Omental fat pad (tissue), 4 donors: Measurements from ENCODE around the gene LIAS. TPM values are rescaled to one million over a fixed set of nuclear protein-coding genes. Genes with fewer than 3 reads are reported as not detected.

Source experiments
- ATAC-seq: fragments of 150-250 bp; one replicate; pipeline ENCODE4 v1.9.1; 2016; ENCODE audit warnings: mild to moderate bottlenecking, moderate library complexity; ENCODE audit not compliant: low FRiP score
- DNase-seq: peaks from one replicate; pipeline ENCODE4 v3.0.0-alpha.2; 2019; ENCODE audit warnings: low spot score
- CTCF ChIP-seq, 3 donors: fragments of 450-650 bp; IDR thresholded peaks; one replicate each; pipeline ENCODE4 v1.5.1; 2016 to 2017; ENCODE audit warnings: antibody characterized with exemption in 3 of 3, mild to moderate bottlenecking in 3 of 3, moderate library complexity in 2 of 3
- small RNA-seq: library from RNA; depleted of rRNA; stranded (forward); fragments of <200 nt; gene quantifications from one replicate; pipeline ENCODE3, GENCODE V24; 2016
- total RNA-seq, 4 donors: library from RNA; depleted of rRNA; stranded (reverse); fragments of >200 nt; gene quantifications; one replicate each; pipeline ENCODE4 v1.1.0, GENCODE V29; 2016

LIAS gene
- total RNA-seq, 4 donors from 2014 or later = 5.2 to 25.2 (median 10.4) TPM

DNA sequence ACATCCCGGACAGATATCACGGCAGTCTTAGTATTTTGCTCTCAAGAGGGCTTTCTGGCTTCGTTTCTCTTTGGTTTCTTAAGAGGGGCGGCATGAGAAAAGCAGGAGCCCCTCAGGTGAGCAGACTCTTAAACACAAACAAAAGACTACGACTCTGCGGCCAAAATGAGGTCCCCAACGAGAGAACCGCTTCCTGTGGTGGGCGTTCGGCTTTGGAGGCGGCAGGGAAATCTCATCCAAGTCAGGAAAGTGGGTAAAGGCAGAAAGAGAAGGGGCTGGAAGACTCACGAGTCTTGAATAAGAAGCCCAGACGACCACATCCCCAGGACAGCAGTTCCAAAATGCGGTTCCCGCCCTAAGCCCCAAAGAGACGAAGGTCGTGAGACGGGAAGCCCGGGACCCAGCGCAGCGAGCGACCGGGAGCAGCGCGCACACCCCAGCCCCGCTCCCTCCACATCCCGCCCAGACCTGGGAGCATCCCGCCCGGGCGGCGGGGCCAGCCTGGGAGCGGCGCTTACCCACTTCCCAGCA lies 68.0 kb downstream of the LIAS start:
- ATAC-seq (no peak), DNase-seq (no peak)
- no peak for TF ChIP-seq CTCF (IDR thresholded peaks at IDR 0.05)

DNA sequence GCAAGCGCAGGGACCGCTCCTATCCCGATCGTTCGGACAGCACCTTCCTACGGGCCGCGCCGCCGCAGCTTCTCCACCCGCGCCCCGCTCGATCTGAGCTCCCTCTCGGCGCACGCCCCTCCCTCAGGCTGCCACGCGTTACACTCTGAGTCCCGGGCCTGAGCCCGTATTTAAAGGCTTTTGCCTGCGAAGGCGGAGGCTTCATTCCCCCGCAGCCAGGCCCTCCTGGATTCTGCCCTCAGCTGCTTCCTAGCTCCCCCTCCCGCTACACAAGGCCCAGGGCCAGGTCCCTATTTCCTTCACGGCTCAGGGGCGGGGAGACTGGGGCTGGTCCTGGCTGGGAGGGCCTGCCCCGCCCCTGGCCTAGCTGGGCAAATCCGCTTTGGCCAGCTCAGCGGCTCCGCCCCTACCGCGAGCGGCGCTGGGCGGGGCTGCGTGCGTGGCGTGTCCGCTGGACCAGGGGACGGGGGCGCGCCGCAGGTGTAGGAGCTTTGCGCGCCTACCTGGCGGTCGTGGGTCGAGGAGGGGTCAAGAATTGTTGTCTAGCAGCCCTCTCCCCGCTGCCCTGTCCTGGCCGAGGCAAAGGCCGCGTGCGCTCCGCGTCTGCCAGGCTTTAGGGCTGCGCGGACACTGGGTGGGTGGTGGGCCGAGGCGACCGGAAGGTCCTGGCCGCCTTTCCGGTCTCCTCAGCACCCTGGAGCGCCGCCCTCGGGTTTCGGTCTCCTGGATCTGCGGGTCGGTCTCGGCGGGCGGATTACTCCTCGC lies 68.6 kb downstream of the LIAS start, which contains the start of gene UGDH:
UGDH (minus strand) TSS at position 144 of the 765 bp plus-strand sequence. CDS start 5,927 bp downstream, outside the sequence.
- DNase-seq (peak; percentile 79), ATAC-seq (peak; percentile 97)
- TF ChIP-seq CTCF (IDR thresholded peaks at IDR 0.05) = no peak

- TF ChIP-seq CTCF (IDR thresholded peaks at IDR 0.05) = no peak
- peak; percentile 70 for DNase-seq
Observed at GRCh38 chr4:39528061-39528465, 69.2 kb downstream of the LIAS start.

More at GRCh38 chr4:39528061-39528465, 69.2 kb downstream of the LIAS start:
- no peak for ATAC-seq

Small RNA genes lying within 50 kb of the gene (small RNA-seq; reads per million reads assigned to genes)
- gene MIR5591 (not detected), gene RF00019 (not detected)

Other genes with a start within 250 kb of the LIAS start
- gene RFC1, start 92.7 kb upstream of the LIAS start, total RNA-seq = 10 to 100 TPM; 18.5 to 38.1 (median 27.8) TPM
- 10 to 100 TPM in 2 of 4 donors, 1 to 10 TPM in 2; 7.9 to 70.9 (median 12.1) TPM for gene KLB, start 52.1 kb upstream of the LIAS start, total RNA-seq
- gene RPL9, start 134 bp upstream of the LIAS start, total RNA-seq = 1,000 to 10,000 TPM; 2,923 to 4,543 (median 3,766) TPM
- gene UGDH, start 68.4 kb downstream of the LIAS start, total RNA-seq = 100 to 1,000 TPM in 2 of 4 donors, 10 to 100 TPM in 2; 60.1 to 653 (median 148) TPM
- 10 to 100 TPM; 24.6 to 69.4 (median 35.2) TPM for gene SMIM14, start 179.8 kb downstream of the LIAS start, total RNA-seq
- 10 to 100 TPM; 19.7 to 33.3 (median 25.8) TPM for gene UBE2K, start 239.1 kb downstream of the LIAS start, total RNA-seq